Mesendoderm (in vitro differentiated cells): ENCODE results near the gene PDE11A.

Experiments
- DNase-seq: peaks from one replicate; pipeline ENCODE4 v3.0.0; 2013
- H2AK5ac ChIP-seq: 2 replicates; pipeline ENCODE4 v1.6.1; 2013; ENCODE audit warnings: low read length, inconsistent platforms
- H2BK120ac ChIP-seq: 2 replicates; pipeline ENCODE4 v1.6.1; 2013; ENCODE audit warnings: low read depth, mild to moderate bottlenecking, low read length, moderate library complexity, mixed read lengths
- H2BK15ac ChIP-seq: replicated peaks from 2 replicates; pipeline ENCODE4 v1.6.1; 2013; ENCODE audit warnings: low read depth, mild to moderate bottlenecking, moderate library complexity
- H2BK5ac ChIP-seq: 2 replicates; pipeline ENCODE4 v1.6.1; 2013; ENCODE audit warnings: low read length, inconsistent platforms
- H3K18ac ChIP-seq: 2 replicates; pipeline ENCODE4 v1.6.1; 2013; ENCODE audit warnings: mild to moderate bottlenecking, low read length, mixed read lengths
- H3K23ac ChIP-seq: one replicate; pipeline ENCODE4 v1.6.1; 2013; ENCODE audit warnings: low read length
- H3K27ac ChIP-seq: 2 replicates; pipeline ENCODE4 v1.5.1; 2013; ENCODE audit warnings: low read depth, mild to moderate bottlenecking, inconsistent platforms, low read length, moderate library complexity
- H3K27me3 ChIP-seq: 2 replicates; pipeline ENCODE4 v1.6.1; 2013; ENCODE audit warnings: low read length, control low read depth, mild to moderate bottlenecking, inconsistent platforms; ENCODE audit not compliant: insufficient read depth, poor library complexity
- H3K36me3 ChIP-seq: 2 replicates; pipeline ENCODE4 v1.6.1; 2013; ENCODE audit warnings: low read length, inconsistent platforms; ENCODE audit not compliant: control insufficient read depth, insufficient read depth
- H3K4ac ChIP-seq: one replicate; pipeline ENCODE4 v1.6.1; 2013; ENCODE audit warnings: low read depth, mild to moderate bottlenecking, low read length, moderate library complexity
- H3K4me1 ChIP-seq: 2 replicates; pipeline ENCODE4 v1.6.1; 2013; ENCODE audit warnings: low read depth, low read length, inconsistent platforms; ENCODE audit not compliant: control insufficient read depth
- H3K4me2 ChIP-seq: 2 replicates; pipeline ENCODE4 v1.6.1; 2013; ENCODE audit warnings: low read length
- H3K4me3 ChIP-seq: 2 replicates; pipeline ENCODE4 v1.5.1; 2013; ENCODE audit warnings: mild to moderate bottlenecking, low read length
- H3K56ac ChIP-seq: one replicate; pipeline ENCODE4 v1.6.1; 2013; ENCODE audit warnings: low read length
- H3K79me1 ChIP-seq: 2 replicates; pipeline ENCODE4 v1.6.1; 2013; ENCODE audit warnings: low read length, inconsistent platforms
- H3K79me2 ChIP-seq: 2 replicates; pipeline ENCODE4 v1.6.1; 2013; ENCODE audit warnings: mild to moderate bottlenecking, low read length; ENCODE audit not compliant: control insufficient read depth, insufficient read depth
- H3K9ac ChIP-seq: 2 replicates; pipeline ENCODE4 v1.6.1; 2013; ENCODE audit warnings: low read length, inconsistent platforms
- H4K5ac ChIP-seq: one replicate; pipeline ENCODE4 v1.6.1; 2013; ENCODE audit warnings: low read length
- H4K8ac ChIP-seq: one replicate; pipeline ENCODE4 v1.6.1; 2013; ENCODE audit warnings: low read depth, mild to moderate bottlenecking, control low read depth, low read length, moderate library complexity
- WGBS: extraction: QIAGEN DNeasy Blood & Tissue Kit; methylation state at CpG from one replicate; pipeline ENCODE4 v1.1.7; 2013; ENCODE audit warnings: low lambda C conversion rate, missing lambda C conversion rate; ENCODE audit not compliant: insufficient coverage; ENCODE audit errors: extremely low coverage; 5-methylcytosine and 5-hydroxymethylcytosine counted together

PDE11A gene

DNA sequence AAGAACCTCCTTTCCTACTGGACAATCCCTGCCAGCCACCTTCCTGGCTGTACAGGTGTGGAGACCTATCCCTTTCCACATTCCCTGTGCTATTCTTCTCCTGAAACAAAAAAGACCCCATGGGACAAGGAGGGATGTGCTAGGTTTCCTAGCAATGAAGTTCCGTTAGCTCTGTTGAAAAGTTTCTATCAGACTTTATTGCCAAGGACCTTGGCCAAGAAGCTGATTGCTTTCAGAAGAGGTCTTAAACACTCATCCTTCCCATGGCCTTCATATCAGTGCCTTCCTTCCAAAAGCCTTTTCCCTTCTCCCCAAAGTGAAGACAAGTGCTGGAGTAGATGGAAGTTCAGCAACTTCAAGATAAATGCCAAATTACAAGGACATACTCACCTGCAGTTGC, 485.2 kb downstream of the PDE11A start:
- Histone ChIP-seq H3K27ac (no peak overlapping the region), H2BK15ac (no peak overlapping the region), H3K27me3 (no peaks in the 10 kb centered on the region), H3K79me2 (no peaks in the 10 kb centered on the region), H3K18ac (no peak overlapping the region), H3K4me2 (no peak overlapping the region), H2BK120ac (no peak overlapping the region), H3K4me3 (no peak overlapping the region), H3K56ac (no peak overlapping the region), H2BK5ac (no peak overlapping the region), H3K36me3 (no peaks in the 10 kb centered on the region), H3K79me1 (no peaks in the 10 kb centered on the region), H4K5ac (no peak overlapping the region), H3K9ac (no peak overlapping the region), H3K4ac (no peak overlapping the region), H3K23ac (no peak overlapping the region), H2AK5ac (no peak overlapping the region), H3K4me1 (no peaks in the 10 kb centered on the region), H4K8ac (no peak overlapping the region)
- WGBS: no CpG with 5 or more reads among the region's 1 CpG
- no peak for DNase-seq

DNA sequence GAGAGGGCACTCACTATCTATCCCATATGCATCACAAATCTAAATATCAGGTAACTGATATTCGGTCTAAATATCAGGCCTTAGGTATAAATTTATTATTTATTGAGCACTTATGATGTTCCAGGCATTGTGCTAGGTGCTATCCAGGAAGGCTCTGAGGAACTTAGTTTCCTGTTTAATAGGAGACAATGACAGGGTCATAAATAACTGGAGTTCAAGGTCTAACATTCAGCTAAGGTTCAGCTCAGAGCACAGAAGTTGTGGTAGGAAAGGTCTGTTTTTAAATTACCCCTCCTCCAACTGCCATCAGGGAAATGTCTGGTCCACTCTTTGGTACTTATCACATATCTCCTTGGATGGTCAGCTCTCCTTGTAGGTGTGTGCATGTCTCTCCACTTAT, 486.4 kb downstream of the PDE11A start:
- DNase-seq: no peak
- Histone ChIP-seq H3K9ac (no peak overlapping the region), H4K8ac (no peak overlapping the region), H3K18ac (no peak overlapping the region), H3K4me2 (no peak overlapping the region), H3K56ac (no peak overlapping the region), H3K27ac (no peak overlapping the region), H2BK15ac (no peak overlapping the region), H3K36me3 (no peaks in the 10 kb centered on the region), H3K23ac (no peak overlapping the region), H3K79me2 (no peaks in the 10 kb centered on the region), H2BK5ac (no peak overlapping the region), H3K4me3 (no peak overlapping the region), H3K4me1 (no peaks in the 10 kb centered on the region), H3K79me1 (no peaks in the 10 kb centered on the region), H3K27me3 (no peaks in the 10 kb centered on the region), H4K5ac (no peak overlapping the region), H2BK120ac (no peak overlapping the region), H2AK5ac (no peak overlapping the region), H3K4ac (no peak overlapping the region)
- no CpG with 5 or more reads among the region's 1 CpG for WGBS

DNA sequence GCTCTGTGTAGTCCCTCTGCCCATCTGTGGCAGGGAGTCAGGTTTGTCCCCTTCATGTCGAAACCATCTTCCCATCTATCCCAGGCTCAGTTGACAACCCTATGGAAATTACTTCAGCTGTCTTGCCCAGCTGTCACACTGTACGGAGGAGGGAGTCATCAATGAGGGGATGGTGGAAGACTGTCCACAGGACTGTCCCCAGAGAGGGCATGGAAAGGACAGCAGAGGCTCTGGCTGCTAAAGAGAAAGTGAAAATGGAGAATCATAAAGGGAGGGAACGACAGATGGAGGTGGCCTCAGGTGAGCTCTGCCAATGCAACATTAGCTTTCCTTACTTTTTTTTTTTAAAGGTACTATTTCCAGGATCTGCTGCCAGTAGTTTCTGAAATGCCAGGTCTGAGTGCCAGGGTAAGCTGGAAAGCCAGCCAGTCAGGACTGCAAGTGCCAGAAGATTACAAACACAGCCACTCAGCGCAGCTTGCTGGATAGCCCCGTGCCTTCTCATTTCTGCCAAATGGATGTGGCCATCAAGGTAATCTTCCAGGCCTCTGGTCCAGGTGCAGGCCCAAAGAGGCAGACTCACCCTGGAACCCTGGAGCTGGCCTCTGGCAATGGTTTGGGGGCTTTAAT, 487.2 kb downstream of the PDE11A start:
- WGBS: no CpG with 5 or more reads among the region's 5 CpGs

DNA sequence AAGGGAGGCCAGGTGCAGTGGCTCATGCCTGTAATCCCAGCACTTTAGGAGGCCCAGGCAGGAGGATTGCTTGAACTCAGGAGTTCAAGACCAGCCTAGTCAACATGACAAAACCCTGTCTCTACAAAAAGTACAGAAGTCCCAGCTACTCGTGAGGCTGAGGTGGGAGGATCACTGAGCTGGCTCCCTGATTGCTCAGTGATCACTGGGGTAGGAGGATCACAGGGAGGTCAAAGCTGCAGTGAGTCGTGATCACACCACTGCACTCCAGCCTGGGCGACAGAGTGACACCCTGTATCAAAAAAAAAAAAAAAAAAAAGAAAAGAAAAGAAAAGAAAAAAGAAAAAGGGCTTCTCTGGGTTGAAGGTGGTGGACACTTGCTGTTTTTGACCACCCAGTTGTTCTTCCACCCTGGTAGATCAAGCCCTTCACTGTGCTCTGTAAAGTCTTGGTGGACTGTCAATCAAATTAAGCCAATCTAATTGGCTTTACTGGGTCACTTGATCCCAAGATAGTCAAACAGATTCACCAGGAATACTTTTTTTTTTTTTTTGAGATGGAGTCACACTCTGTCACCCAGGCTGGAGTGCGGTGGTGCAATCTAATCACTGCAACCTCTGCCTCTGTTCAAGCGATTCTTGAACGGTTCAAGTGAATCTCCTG, 488.4 kb downstream of the PDE11A start:
- no peaks in the 10 kb centered on the region for H3K4me1 ChIP-seq
- H3K4ac ChIP-seq: no peak overlapping the region
- H2BK15ac ChIP-seq: no peak overlapping the region
- no peak for DNase-seq
- H3K79me1 ChIP-seq: no peaks in the 10 kb centered on the region
- no peaks in the 10 kb centered on the region for H3K79me2 ChIP-seq
- H3K18ac ChIP-seq: no peak overlapping the region
- H3K56ac ChIP-seq: no peak overlapping the region
- no peak overlapping the region for H3K27ac ChIP-seq
- H2BK5ac ChIP-seq: no peak overlapping the region
- no peak overlapping the region for H4K8ac ChIP-seq
- H2AK5ac ChIP-seq: no peak overlapping the region
- no peak overlapping the region for H3K4me3 ChIP-seq
- WGBS: no CpG with 5 or more reads among the region's 6 CpGs
- H3K27me3 ChIP-seq: no peaks in the 10 kb centered on the region
- no peak overlapping the region for H3K4me2 ChIP-seq
- no peak overlapping the region for H3K9ac ChIP-seq
- no peak overlapping the region for H4K5ac ChIP-seq
- H3K23ac ChIP-seq: no peak overlapping the region
- H2BK120ac ChIP-seq: no peak overlapping the region
- no peaks in the 10 kb centered on the region for H3K36me3 ChIP-seq

More for the DNA sequence above, 487.2 kb downstream of the PDE11A start:
- Histone ChIP-seq H3K27ac (no peak overlapping the region), H2BK5ac (no peak overlapping the region), H3K4me2 (no peak overlapping the region), H3K4ac (no peak overlapping the region), H3K27me3 (no peaks in the 10 kb centered on the region), H3K4me3 (no peak overlapping the region), H3K36me3 (no peaks in the 10 kb centered on the region), H3K79me1 (no peaks in the 10 kb centered on the region), H3K18ac (no peak overlapping the region), H3K23ac (no peak overlapping the region), H4K8ac (no peak overlapping the region), H3K56ac (no peak overlapping the region), H2BK15ac (no peak overlapping the region), H3K4me1 (no peaks in the 10 kb centered on the region), H3K9ac (no peak overlapping the region), H2BK120ac (no peak overlapping the region), H4K5ac (no peak overlapping the region), H2AK5ac (no peak overlapping the region), H3K79me2 (no peaks in the 10 kb centered on the region)
- no peak for DNase-seq

DNA sequence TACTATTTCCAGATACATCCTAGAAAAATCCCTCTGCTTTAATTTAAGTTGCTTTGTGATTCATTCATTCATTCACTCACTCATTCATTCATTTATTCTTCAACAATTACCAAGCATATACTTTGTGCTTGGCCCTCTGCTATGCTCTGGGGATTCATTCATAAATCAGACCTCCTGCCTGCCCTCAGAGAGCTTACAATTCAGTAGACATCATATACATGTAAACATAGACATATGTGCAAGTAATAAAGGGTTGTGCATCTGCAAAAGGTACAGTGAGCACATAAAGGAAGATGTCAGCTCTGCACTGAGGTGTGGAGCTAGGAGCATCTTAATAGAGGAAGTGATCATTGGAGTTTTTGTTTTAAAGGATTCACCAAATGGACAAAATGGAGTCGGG, 490.6 kb downstream of the PDE11A start:
- no peak overlapping the region for H3K18ac ChIP-seq
- no peaks in the 10 kb centered on the region for H3K27me3 ChIP-seq
- no peaks in the 10 kb centered on the region for H3K4me1 ChIP-seq
- H3K4me3 ChIP-seq: no peak overlapping the region
- H3K79me1 ChIP-seq: no peaks in the 10 kb centered on the region
- H3K27ac ChIP-seq: no peak overlapping the region
- H3K23ac ChIP-seq: no peak overlapping the region
- no peak overlapping the region for H4K5ac ChIP-seq
- no peak overlapping the region for H3K4me2 ChIP-seq
- H2BK15ac ChIP-seq: no peak overlapping the region
- no peak overlapping the region for H2BK5ac ChIP-seq
- H3K56ac ChIP-seq: no peak overlapping the region
- H4K8ac ChIP-seq: no peak overlapping the region
- no peak overlapping the region for H3K4ac ChIP-seq
- H3K9ac ChIP-seq: no peak overlapping the region
- DNase-seq: no peak
- H2BK120ac ChIP-seq: no peak overlapping the region
- H2AK5ac ChIP-seq: no peak overlapping the region
- H3K36me3 ChIP-seq: no peaks in the 10 kb centered on the region
- H3K79me2 ChIP-seq: no peaks in the 10 kb centered on the region
- WGBS: no CpG with 5 or more reads among the region's 1 CpG
